ENCODE data around the gene ZFYVE28.

DNA sequence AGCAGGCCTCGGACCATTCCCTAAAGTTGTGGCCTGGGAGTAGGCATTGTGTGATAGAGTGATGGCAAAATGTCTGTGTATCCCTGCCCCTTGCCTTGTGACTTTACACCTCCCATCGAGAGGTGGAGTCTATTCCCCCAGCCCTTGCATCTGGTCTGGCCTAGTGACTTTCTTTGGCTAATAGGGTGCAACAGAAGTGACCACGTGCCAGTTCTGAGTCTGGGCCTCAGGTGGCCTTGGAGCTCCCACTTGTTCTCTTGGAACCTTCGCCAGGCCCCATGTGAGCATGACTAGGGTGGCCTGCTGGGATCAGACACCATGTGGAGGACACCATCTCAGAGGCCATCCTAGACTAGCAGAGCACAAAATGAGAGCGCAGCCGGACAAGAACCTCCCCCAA lies 46.6 kb upstream of the ZFYVE28 start:
- TF ChIP-seq GATA3 (IDR thresholded peaks at IDR 0.05; ENCODE audit: low read depth, low read length) (no peak), GATA2 (IDR thresholded peaks at IDR 0.05; ENCODE audit: low read depth, low read length) (no peak)

Measured in SH-SY5Y (cell line).